DOHH2 (cell line): Measurements from ENCODE around the gene HSD11B1.

Source experiments
- H3F3A ChIP-seq: fragments of 200-600 bp; sonication (generic), shearing (Covaris generic); 2 replicates; pipeline ENCODE4 v1.6.0; 2016; ENCODE audit warnings: antibody characterized with exemption, mild to moderate bottlenecking; ENCODE audit not compliant: control insufficient read depth, insufficient read depth
- H3K27ac ChIP-seq: fragments of 200-600 bp; sonication (generic); 2 replicates; pipeline ENCODE4 v1.5.1; 2014; ENCODE audit warnings: low read depth, mild to moderate bottlenecking, low read length, moderate library complexity
- H3K27me3 ChIP-seq: fragments of 200-600 bp; sonication (generic); 2 replicates; pipeline ENCODE4 v1.6.1; 2014; ENCODE audit warnings: mild to moderate bottlenecking, low read length, mixed read lengths; ENCODE audit not compliant: control insufficient read depth
- H3K36me3 ChIP-seq: fragments of 200-600 bp; sonication (generic); 2 replicates; pipeline ENCODE4 v1.6.1; 2014; ENCODE audit warnings: mild to moderate bottlenecking, low read length, moderate library complexity, mixed read lengths; ENCODE audit not compliant: control insufficient read depth
- H3K4me1 ChIP-seq: fragments of 200-600 bp; sonication (generic); 2 replicates; pipeline ENCODE4 v1.6.1; 2014; ENCODE audit warnings: mild to moderate bottlenecking, low read length, mixed read lengths; ENCODE audit not compliant: control insufficient read depth
- H3K4me2 ChIP-seq: fragments of 200-600 bp; sonication (generic); 2 replicates; pipeline ENCODE4 v1.6.0; 2014; ENCODE audit warnings: mild to moderate bottlenecking, low read length, moderate library complexity
- H3K4me3 ChIP-seq: fragments of 200-600 bp; sonication (generic); 2 replicates; pipeline ENCODE4 v1.5.1; 2014; ENCODE audit warnings: mild to moderate bottlenecking, low read length, mixed read lengths
- H3K79me2 ChIP-seq: fragments of 200-600 bp; sonication (generic); 2 replicates; pipeline ENCODE4 v1.6.1; 2014; ENCODE audit warnings: mild to moderate bottlenecking, low read length, mixed read lengths; ENCODE audit not compliant: control insufficient read depth
- H3K9me2 ChIP-seq: fragments of 200-600 bp; sonication (generic); replicated peaks from 2 replicates; pipeline ENCODE4 v1.6.1; 2014; ENCODE audit warnings: mild to moderate bottlenecking, low read length, mixed read lengths; ENCODE audit not compliant: control insufficient read depth
- H3K9me3 ChIP-seq: fragments of 200-600 bp; sonication (generic); 2 replicates; pipeline ENCODE4 v1.6.1; 2014; ENCODE audit warnings: antibody characterized with exemption, low read length, mixed read lengths; ENCODE audit not compliant: control insufficient read depth, insufficient read depth
- H4K20me1 ChIP-seq: fragments of 200-600 bp; sonication (generic); 2 replicates; pipeline ENCODE4 v1.6.0; 2014; ENCODE audit warnings: low read depth, mild to moderate bottlenecking, antibody characterized with exemption, low read length, moderate library complexity; ENCODE audit not compliant: control insufficient read depth, insufficient read depth
- EZH2phosphoT487 ChIP-seq: fragments of 200-600 bp; sonication (generic); IDR thresholded peaks from 2 replicates; pipeline ENCODE4 v1.6.1; 2017; ENCODE audit warnings: borderline replicate concordance, mild to moderate bottlenecking, antibody characterized with exemption, low read length, moderate library complexity, mixed read lengths
- TF ChIP-seq, protein P1 (sequence below): fragments of 200-600 bp; sonication (generic); IDR thresholded peaks from one replicate; pipeline ENCODE4 v1.5.1; 2014; ENCODE audit warnings: antibody characterized with exemption, mild to moderate bottlenecking, low read depth, low read length; ENCODE audit not compliant: poor library complexity, severe bottlenecking

Gene HSD11B1

DNA sequence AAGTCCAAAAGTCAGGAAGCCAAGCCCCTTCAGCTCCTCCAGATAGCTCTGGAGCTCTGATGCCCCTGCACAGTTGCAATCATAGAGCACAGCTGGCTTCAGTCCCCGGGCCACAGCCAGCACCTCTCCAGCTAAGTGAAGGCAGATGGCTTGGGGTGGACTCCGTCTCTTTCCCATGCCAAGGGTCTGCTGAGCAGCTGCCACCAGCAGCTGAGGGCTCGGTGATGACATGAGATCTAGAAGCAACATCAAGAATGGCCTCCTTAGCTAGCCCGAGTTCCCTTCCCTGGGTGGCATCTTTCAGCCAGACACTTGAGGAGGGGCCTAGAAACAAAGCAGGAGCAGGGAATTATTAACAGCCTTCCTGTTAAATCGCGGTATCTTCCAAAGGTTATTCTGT is 78.7 kb downstream of the HSD11B1 start:
- H3F3A ChIP-seq: no peaks in the 10 kb centered on the region
- H3K4me2 ChIP-seq: peak overlapping the region; percentile 85
- H3K4me1 ChIP-seq: peaks cover 16% of the 10 kb centered on the region
- TF ChIP-seq EZH2phosphoT487: no peak
- TF ChIP-seq, protein P1, sequence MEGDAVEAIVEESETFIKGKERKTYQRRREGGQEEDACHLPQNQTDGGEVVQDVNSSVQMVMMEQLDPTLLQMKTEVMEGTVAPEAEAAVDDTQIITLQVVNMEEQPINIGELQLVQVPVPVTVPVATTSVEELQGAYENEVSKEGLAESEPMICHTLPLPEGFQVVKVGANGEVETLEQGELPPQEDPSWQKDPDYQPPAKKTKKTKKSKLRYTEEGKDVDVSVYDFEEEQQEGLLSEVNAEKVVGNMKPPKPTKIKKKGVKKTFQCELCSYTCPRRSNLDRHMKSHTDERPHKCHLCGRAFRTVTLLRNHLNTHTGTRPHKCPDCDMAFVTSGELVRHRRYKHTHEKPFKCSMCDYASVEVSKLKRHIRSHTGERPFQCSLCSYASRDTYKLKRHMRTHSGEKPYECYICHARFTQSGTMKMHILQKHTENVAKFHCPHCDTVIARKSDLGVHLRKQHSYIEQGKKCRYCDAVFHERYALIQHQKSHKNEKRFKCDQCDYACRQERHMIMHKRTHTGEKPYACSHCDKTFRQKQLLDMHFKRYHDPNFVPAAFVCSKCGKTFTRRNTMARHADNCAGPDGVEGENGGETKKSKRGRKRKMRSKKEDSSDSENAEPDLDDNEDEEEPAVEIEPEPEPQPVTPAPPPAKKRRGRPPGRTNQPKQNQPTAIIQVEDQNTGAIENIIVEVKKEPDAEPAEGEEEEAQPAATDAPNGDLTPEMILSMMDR: no peak
- no peaks in the 10 kb centered on the region for H4K20me1 ChIP-seq
- H3K27ac ChIP-seq: no peak overlapping the region
- no peaks in the 10 kb centered on the region for H3K9me2 ChIP-seq
- H3K27me3 ChIP-seq: no peaks in the 10 kb centered on the region; the same call in 1 of the 2 replicates
- peaks cover 28% of the 10 kb centered on the region for H3K36me3 ChIP-seq
- H3K9me3 ChIP-seq: peaks cover 11% of the 10 kb centered on the region
- peak overlapping the region; percentile 83 for H3K4me3 ChIP-seq
- H3K79me2 ChIP-seq: peaks cover 25% of the 10 kb centered on the region
